Measurements from ENCODE around the gene SPEM2.

Gene SPEM2

DNA sequence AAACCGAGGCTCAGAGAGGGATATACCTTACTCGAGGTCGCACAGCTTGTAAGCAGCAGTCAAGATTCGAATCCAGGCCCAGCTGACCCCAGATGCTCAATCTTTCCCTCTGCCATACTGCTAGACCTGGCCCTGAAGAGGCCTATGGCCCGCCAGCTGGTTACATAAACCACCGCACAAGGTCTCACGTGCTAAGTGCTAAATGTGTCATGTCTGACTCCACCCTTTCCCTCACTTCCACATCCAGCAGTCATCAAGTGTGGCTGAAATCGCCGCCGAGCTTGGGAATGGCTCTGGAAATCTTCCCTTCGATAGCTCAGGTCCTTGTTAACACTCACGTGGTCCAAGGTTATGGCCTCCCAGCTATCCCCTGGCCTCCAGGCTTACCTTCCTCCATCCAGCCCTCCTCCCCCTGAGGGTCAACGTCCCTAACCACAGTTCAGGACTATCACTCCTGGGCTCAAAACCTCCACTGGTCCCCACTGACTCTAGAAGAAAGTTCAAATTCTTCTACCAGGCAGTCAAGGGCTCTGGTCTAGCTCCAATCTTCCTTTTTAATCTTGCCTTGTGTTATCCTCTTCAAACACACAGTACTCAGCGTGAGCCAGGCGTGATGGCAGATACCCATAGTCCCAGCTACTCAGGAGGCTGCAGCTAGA lies 50.5 kb downstream of the SPEM2 start:
- no peak for DNase-seq

DNA sequence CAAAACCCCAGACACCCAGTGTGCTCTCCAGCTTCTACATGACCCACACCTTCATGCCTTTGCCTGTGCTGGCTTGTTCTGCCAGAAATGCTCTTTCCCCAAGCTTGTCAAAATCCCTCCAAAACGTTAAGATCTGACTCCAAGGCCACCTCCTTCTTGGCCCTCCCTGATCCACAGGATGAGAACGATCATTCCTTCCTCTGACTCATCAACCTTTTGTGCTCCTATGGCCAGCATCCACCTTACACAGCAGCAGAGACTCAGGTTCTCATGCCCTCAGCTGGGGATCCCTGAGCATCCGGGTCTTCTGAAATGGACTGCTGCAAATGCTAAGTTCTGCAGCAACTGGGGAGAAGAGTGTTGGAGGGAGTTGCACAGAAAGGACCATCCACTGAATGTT lies 51.1 kb downstream of the SPEM2 start:
- DNase-seq: no peak

DNA sequence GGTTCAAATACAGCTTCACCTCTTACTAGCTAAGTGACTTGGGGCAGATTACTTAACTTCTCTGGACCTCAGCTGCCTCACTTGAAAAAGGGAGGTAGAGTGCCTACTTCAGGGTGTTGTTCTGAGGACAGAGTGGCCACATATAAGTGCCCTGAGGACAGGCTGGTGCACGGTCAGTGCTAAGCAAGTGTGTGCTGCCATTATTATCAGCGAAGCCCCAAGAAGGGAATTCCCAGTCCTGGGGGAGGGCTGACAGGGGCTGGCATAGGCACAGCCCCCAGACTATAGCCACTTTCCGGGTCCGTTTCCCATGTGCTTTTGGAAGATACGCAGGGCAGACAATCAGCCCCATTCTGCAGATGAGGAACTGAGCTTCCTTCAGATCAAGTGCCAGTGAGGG lies 51.5 kb downstream of the SPEM2 start:
- DNase-seq: no peak
